ENCODE measurements around the gene KIF2B.
"Not testable (repeated sequence)": the region's sequence is repeated elsewhere in the genome, so short reads cannot be mapped to it uniquely, and the experiment has no call there.

Gene KIF2B, protein sequence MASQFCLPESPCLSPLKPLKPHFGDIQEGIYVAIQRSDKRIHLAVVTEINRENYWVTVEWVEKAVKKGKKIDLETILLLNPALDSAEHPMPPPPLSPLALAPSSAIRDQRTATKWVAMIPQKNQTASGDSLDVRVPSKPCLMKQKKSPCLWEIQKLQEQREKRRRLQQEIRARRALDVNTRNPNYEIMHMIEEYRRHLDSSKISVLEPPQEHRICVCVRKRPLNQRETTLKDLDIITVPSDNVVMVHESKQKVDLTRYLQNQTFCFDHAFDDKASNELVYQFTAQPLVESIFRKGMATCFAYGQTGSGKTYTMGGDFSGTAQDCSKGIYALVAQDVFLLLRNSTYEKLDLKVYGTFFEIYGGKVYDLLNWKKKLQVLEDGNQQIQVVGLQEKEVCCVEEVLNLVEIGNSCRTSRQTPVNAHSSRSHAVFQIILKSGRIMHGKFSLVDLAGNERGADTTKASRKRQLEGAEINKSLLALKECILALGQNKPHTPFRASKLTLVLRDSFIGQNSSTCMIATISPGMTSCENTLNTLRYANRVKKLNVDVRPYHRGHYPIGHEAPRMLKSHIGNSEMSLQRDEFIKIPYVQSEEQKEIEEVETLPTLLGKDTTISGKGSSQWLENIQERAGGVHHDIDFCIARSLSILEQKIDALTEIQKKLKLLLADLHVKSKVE
- 0 reads per million in 4 experiments for total RNA-seq

DNA sequence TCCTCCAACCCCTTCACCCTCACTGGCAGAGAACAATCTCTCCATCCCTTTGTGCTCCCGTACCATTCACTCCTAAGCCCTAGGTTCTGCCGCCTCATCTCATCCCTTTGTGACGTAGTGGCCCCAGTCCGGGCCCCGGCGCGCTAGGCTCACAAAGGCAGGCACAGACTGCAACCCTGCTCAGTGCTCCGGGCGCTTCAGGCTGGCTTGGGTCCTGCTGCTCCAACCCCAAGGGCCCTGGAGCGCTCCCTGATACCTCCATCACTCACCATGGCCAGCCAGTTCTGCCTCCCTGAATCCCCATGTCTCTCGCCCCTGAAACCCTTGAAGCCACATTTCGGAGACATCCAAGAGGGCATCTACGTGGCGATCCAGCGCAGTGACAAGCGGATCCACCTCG lies at the start of gene KIF2B:
Gene KIF2B (plus strand): TSS at position 164 of the 400 bp plus-strand sequence. CDS start 107 bp downstream, at position 271.
- no peak for DNase-seq

DNA sequence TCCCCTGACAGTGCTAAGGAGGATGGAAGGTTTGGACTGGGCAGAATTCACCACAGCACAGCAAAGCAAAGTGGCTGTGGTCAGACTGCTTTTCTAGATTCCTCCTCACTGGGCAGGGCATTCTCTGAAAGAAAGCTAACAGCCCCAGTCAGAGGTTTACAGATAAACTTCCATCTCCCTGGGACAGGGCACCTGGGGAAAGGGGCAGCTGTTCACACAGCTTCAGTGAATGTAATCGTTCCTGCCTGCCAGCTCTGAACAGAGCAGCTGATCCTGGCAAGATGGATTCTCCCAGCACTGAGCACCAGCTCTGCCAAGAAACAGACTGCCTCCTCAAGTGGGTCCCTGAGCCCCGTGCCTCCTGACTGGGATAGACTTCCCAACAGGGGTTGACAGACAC lies 42.4 kb upstream of the KIF2B start:
- DNase-seq = no peak

- DNase-seq = no peak
Measured at GRCh38 chr17:53791551-53791950, 31.2 kb upstream of the KIF2B start.

DNA sequence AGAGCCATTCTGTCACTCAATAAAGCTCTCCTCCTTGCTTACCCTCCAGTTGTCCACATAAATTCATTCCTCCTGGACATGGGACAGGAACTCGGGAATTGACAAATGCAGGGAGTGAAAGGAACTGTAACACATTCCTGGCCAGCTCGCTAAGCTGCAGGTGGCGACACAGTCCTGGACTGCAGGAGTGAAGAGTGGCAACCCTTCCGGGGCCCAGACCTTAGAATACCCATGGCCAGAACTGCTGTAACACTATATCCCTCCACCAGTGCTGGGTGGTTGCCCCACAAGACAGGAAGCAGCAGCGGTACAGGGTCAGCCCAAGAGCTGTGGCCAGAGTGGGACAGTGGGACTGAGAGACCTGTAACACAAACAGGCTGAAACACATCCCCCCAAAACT lies 30.3 kb upstream of the KIF2B start:
- DNase-seq = no peak

DNA sequence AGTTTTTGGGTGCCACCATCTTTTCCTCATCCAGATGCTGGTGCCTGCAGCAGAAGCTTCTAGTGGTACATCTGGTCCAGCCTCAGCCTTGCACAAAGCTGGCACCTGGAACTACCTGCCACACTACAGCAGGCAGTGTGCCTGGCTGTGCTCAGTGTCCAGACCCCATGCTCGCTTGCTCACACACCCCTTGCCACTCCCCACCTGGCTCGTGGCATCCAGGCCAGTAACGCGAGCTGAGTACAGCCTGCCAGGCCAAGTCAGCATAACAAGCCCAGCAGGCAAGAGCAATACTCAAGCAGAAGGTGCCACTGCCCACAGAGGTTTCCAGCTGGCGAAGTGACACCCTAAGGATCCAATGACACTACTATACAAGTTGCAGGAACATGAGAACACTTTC lies 29.7 kb upstream of the KIF2B start:
- no peak for DNase-seq

- DNase-seq = no peak
Measured at GRCh38 chr17:53794875-53795274, 27.9 kb upstream of the KIF2B start.

GRCh38 chr17:53796642-53797041 lies 26.1 kb upstream of the KIF2B start:
- DNase-seq = no peak

DNA sequence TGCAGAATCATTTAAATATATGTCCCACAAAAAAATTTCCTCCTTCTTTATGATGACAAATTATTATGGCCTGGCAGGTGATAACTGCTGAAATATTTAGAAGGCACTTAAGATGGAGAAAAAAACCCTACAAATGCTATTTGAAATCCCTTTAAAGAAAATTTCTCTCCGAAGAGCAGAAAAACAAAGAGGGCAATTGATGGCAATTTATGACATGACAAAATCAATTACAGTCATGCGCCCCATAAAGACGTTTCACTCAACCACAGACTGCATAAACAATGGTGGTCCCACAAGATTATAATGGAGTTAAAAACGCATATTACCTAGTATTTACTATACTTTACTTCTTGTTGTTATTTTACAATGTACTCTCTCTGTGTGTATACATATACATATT lies 25.2 kb upstream of the KIF2B start:
- DNase-seq = no peak

DNA sequence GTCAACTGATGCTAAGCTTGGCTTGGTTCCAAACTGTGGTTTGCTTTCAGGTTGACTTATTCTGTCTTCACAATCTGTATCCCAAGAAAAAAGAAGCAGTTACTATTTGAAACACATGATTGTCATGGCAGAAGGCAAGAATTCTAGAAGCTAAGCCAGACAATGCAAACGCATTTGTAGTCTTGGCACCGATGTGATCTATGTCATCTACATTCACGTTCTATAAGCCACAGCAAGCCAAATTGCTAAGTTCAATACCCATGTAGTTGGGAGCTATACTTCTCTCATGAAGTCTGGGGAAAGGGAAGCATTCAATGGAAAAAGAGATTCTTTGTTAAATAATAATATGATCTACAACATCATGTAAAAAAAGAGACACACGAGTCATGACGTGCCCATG lies 18.3 kb upstream of the KIF2B start:
- DNase-seq = no peak

- no peak for DNase-seq
Measured at GRCh38 chr17:53806473-53806872, 16.3 kb upstream of the KIF2B start.

GRCh38 chr17:53807286-53807685 lies 15.4 kb upstream of the KIF2B start:
- no peak for DNase-seq

- no peak for DNase-seq
Measured at GRCh38 chr17:53818271-53818670, 4.5 kb upstream of the KIF2B start.

- DNase-seq = no peak
Measured at GRCh38 chr17:53818929-53819328, 3.8 kb upstream of the KIF2B start.

DNA sequence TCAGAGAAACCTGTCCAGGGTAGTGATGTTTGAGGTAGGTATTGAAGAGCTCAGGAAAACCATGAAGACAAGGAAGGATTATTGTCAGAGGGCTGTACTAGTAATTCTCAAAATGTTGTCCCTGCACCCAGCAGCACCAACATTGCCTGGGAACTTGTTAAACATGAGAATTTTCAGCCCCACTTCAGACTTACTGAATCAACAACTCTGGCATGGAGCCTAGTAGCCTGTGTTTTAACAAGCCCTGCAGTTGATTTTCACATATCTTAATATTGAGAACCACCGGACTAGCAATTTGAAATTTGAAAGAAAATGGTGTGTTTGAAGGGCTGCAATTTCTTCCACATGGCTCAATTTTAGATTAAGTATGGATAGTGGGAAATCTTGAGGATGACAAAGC lies 2.8 kb upstream of the KIF2B start:
- DNase-seq = no peak

GRCh38 chr17:53823341-53824050 lies 769 bp downstream of the KIF2B start:
- DNase-seq = no peak

GRCh38 chr17:53834771-53835170 lies 12.0 kb downstream of the KIF2B start:
- DNase-seq = not testable (repeated sequence)

GRCh38 chr17:53837131-53837530 lies 14.4 kb downstream of the KIF2B start:
- no peak for DNase-seq

GRCh38 chr17:53844491-53845107 lies 21.9 kb downstream of the KIF2B start:
- no peak for DNase-seq

GRCh38 chr17:53871128-53871527 lies 48.4 kb downstream of the KIF2B start:
- not testable (repeated sequence) for DNase-seq
